ENCODE data around the gene STXBP5.

- TF ChIP-seq POLR2A (IDR thresholded peaks at IDR 0.05; ENCODE audit: low read depth, low read length) (no peak), POLR2AphosphoS5 (IDR thresholded peaks at IDR 0.05; ENCODE audit: low read depth, low read length) (no peak)
Measured at GRCh38 chr6:147234685-147235084, 30.5 kb downstream of the STXBP5 start.

Data from GM12892 (cell line).